ENCODE results near the gene MECR.

The MECR gene

DNA sequence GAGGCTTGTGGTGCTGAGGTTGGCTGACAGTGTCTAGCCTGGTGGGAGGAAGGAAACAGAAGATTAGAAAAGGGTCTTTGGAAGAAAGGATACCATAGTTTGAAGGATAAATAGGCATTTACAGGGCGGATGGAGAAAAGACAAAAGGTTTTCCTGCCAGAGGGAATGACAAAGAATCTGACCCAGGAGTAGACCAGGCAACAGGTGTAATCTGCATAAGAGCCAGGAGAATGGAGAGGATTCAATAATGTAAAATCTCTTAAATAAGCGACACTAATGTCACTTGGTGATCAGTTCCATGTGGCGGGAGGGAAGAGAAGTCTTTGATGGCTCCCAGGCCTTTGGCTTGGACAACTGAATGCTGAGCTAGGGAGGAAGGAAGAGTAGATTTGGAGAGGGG is 9.4 kb downstream of the MECR start:
- DNase-seq (ENCODE audit: extremely low read depth, low read depth), result no peak
- H3K4me3 ChIP-seq (replicated peaks; ENCODE audit: low read depth, low read length), result no peak overlapping the region
- TF ChIP-seq, protein P1, sequence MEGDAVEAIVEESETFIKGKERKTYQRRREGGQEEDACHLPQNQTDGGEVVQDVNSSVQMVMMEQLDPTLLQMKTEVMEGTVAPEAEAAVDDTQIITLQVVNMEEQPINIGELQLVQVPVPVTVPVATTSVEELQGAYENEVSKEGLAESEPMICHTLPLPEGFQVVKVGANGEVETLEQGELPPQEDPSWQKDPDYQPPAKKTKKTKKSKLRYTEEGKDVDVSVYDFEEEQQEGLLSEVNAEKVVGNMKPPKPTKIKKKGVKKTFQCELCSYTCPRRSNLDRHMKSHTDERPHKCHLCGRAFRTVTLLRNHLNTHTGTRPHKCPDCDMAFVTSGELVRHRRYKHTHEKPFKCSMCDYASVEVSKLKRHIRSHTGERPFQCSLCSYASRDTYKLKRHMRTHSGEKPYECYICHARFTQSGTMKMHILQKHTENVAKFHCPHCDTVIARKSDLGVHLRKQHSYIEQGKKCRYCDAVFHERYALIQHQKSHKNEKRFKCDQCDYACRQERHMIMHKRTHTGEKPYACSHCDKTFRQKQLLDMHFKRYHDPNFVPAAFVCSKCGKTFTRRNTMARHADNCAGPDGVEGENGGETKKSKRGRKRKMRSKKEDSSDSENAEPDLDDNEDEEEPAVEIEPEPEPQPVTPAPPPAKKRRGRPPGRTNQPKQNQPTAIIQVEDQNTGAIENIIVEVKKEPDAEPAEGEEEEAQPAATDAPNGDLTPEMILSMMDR (IDR thresholded peaks at IDR 0.05; ENCODE audit: low read depth, low read length, missing control alignments), result no peak

DNA sequence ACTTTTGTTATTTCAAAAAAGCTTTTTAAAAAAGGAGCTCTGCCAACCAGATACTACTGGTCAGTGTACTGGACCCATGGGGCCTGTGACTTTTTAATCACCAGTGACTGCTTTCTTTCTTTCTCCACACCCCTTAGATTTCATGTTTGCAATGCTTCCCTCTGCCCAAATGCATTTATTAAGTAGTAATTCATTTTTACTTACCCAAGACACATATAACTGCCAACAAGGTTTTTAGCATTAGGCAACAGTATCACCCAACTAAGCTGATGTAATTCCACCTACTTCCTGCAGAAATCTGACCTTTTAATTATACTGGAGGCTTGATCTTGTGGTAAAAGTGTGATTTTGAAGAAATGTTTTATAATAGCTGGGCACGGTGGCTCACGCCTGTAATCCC is 12.5 kb downstream of the MECR start:
- TF ChIP-seq, protein P1 (IDR thresholded peaks at IDR 0.05; ENCODE audit: low read depth, low read length, missing control alignments), result no peak
- no peak for DNase-seq (ENCODE audit: extremely low read depth, low read depth)
- H3K4me3 ChIP-seq (replicated peaks; ENCODE audit: low read depth, low read length), result no peak overlapping the region

DNA sequence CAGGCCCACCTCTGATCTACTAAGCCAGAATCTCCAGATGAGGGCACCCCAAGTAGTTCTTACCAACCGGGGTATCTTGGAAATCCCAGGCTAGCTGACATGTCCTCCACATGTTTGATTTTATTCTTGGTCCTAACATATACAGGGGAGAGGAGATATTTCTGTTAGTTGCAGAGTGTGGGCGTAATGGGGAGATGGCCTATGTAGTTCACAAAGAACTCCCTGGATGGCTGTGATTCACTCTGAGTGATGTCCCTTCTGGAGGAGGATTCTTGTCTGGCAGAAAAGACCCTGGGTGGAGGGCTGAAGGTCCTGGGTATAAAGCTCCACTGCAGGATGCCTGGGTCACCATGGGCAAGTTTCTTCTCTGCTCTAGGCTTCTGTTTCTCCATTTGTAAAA is 13.1 kb downstream of the MECR start:
- H3K4me3 ChIP-seq (replicated peaks; ENCODE audit: low read depth, low read length), result no peak overlapping the region
- DNase-seq (ENCODE audit: extremely low read depth, low read depth), result no peak
- TF ChIP-seq, protein P1 (IDR thresholded peaks at IDR 0.05; ENCODE audit: low read depth, low read length, missing control alignments), result no peak

DNA sequence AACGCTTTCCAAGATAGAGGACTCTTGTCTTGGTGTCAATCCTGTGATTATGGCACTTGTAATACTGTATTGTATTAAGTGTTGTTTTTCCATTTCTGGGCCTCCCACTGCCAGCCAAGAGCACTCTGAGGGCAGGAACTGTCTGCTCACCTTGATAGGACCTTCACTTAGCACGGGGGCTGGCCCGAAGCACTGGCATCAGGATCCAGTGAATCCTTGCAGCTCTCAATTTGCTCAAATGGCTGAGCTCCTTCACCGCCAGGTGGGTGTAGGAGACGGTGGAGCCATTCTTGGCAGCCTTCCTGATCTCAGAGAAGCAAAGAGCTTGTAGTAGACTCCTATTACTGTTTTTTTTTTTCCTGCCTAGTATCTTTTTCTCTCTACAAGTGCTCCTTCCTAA is 17.7 kb downstream of the MECR start:
- TF ChIP-seq, protein P1 (IDR thresholded peaks at IDR 0.05; ENCODE audit: low read depth, low read length, missing control alignments), result no peak
- DNase-seq (ENCODE audit: extremely low read depth, low read depth), result no peak
- no peak overlapping the region for H3K4me3 ChIP-seq (replicated peaks; ENCODE audit: low read depth, low read length)

DNA sequence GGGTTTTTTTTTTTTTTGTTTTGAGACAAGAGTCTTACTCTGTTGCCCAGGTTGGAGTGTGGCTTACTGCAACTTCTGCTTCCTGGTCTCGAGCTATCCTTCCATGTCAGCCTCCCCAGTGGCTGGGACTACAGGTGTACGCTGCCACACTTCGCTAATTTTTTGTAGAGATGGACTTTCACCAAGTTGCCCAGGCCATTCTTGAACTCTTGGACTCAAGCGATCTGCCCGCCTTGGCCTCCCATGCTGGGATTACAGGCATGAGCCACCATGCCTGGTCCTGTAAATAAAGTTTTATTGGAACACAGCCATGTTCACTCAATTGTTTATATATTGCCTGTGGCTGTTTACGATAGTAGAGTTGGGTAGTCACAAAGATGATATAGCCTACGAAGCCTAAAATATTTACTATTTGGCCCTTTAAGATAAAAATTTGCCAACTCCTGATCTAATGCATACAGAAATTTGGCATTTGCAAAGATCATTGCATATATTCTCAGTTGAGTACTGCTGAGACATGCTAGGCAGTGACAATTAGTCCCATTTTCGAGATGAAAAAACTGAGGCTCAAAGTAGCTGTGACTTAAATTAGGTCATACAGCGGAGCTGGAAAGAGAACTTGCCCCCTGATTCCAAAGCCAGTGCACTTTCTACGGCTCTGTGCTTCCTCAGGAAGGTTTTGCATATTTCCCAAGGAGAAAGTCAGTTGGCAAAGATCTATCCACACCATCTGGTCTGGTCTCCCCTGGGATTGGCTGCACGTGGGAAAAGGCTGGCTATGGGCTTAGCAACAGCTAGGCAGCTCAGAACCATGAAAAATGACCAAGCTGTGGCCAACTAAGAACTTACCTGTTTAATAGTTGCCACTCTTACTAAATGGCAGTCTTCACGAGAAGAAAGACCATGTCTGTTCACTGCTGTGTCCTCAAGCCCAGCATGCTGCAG is 19.4 kb downstream of the MECR start:
- TF ChIP-seq, protein P1 (IDR thresholded peaks at IDR 0.05; ENCODE audit: low read depth, low read length, missing control alignments), result no peak
- DNase-seq (ENCODE audit: extremely low read depth, low read depth), result no peak

DNA sequence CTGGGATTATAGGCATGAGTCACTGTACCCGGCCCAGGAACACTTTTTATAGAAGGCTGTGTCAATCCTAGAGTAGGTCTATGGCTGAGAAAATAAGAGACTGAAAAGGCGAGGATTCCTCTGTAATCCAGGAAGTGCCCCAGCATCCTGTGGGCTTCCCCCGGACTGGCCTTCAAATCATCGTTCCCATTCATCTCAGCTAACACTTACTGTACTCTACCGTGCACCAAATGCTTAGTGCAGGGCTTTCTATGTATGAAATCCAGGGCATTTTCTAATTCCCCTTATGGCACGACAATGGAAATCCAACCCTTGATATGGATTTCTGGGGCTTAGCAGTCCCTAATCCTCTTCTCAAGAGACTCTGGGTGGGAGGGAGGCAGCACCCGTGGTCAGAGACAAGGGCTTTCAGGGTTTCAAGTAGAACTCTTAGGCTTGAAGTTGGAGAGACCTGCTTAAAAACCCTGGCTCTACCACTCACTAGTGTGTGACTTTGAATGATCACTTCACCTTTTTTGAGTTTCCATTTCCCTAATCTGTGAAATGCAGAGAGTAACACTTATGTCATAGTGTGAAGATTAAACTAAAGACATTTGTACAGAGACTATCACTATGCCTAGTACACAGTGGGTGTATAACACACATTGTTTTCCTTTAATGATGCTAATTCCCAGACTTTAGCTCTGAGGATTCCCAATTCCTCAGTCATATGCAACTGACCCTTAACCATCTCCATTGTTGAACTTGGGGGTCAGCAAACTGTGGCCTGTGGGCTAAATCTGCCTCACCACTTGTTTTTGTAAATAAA is 20.3 kb downstream of the MECR start:
- TF ChIP-seq, protein P1 (IDR thresholded peaks at IDR 0.05; ENCODE audit: low read depth, low read length, missing control alignments), result no peak
- no peak for DNase-seq (ENCODE audit: extremely low read depth, low read depth)
- no peak overlapping the region for H3K4me3 ChIP-seq (replicated peaks; ENCODE audit: low read depth, low read length)

More for the DNA sequence above, 19.4 kb downstream of the MECR start:
- no peak overlapping the region for H3K4me3 ChIP-seq (replicated peaks; ENCODE audit: low read depth, low read length)

All from HFF-Myc (cell line).